ENCODE measurements around the gene RNF133.

DNA sequence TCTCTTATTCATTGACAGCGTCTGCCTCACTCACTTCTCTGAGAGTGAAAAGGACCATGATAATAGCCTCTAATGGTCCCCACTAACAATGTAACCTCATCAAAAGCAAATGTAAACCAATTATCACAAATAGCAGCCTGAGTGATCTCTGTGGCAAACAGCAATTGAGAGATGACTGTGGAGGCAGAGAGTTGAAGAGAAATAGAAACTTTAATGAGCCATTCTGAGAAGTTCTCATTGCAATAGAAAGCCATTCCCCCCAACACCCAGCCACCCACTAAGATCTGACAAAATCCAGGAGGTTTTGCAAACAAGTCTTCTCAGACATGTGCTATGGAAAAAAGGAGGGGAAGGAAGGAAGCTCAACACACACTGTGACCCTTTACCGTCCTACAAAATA, 48.0 kb upstream of the RNF133 start:
- TF ChIP-seq, protein P1, sequence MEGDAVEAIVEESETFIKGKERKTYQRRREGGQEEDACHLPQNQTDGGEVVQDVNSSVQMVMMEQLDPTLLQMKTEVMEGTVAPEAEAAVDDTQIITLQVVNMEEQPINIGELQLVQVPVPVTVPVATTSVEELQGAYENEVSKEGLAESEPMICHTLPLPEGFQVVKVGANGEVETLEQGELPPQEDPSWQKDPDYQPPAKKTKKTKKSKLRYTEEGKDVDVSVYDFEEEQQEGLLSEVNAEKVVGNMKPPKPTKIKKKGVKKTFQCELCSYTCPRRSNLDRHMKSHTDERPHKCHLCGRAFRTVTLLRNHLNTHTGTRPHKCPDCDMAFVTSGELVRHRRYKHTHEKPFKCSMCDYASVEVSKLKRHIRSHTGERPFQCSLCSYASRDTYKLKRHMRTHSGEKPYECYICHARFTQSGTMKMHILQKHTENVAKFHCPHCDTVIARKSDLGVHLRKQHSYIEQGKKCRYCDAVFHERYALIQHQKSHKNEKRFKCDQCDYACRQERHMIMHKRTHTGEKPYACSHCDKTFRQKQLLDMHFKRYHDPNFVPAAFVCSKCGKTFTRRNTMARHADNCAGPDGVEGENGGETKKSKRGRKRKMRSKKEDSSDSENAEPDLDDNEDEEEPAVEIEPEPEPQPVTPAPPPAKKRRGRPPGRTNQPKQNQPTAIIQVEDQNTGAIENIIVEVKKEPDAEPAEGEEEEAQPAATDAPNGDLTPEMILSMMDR (IDR thresholded peaks at IDR 0.05 in 2 of 3, conservative IDR thresholded peaks at IDR 0.05 in 1 of 3; ENCODE audit: control insufficient read depth in 2 of 3, extremely low read depth in 1 of 3, insufficient read depth in 1 of 3, low read depth in 3 of 3, low read length in 3 of 3), result no peak
- TF ChIP-seq POLR2A (IDR thresholded peaks at IDR 0.05; ENCODE audit: low read depth, low read length) (no peak), EZH2 (IDR thresholded peaks at IDR 0.05; ENCODE audit: borderline replicate concordance, control insufficient read depth, low read depth, low read length) (no peak), SMAD1 (IDR thresholded peaks at IDR 0.05; ENCODE audit: low read depth, partially characterized antibody) (no peak)
- TF ChIP-seq, protein P2, sequence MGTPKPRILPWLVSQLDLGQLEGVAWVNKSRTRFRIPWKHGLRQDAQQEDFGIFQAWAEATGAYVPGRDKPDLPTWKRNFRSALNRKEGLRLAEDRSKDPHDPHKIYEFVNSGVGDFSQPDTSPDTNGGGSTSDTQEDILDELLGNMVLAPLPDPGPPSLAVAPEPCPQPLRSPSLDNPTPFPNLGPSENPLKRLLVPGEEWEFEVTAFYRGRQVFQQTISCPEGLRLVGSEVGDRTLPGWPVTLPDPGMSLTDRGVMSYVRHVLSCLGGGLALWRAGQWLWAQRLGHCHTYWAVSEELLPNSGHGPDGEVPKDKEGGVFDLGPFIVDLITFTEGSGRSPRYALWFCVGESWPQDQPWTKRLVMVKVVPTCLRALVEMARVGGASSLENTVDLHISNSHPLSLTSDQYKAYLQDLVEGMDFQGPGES (IDR thresholded peaks at IDR 0.05), result no peak
